Measurements from ENCODE around the gene CERT1. TPM values are rescaled to one million over a fixed set of nuclear protein-coding genes. Genes with fewer than 3 reads are reported as not detected.
A peak's percentile ranks its signal among the peaks of the same experiment; 100 is the strongest.
"Not testable (repeated sequence)": the region's sequence is repeated elsewhere in the genome, so short reads cannot be mapped to it uniquely, and the experiment has no call there.

CERT1 gene
- polyA plus RNA-seq, 6 donors from 2014 or later: 16.6 to 27.3 (median 22.1) TPM

- DNase-seq (no peak), ATAC-seq (ENCODE audit: low read depth in 2 of 2) (no peak)
- H3K4me3 Mint-ChIP-seq: no peak overlapping the region
- H3K9me3 Mint-ChIP-seq: no peaks in the 10 kb centered on the region
- H3K27me3 Mint-ChIP-seq: no peaks in the 10 kb centered on the region
- H3K4me1 Mint-ChIP-seq: peaks cover 14 to 33% (median 31%) of the 10 kb centered on the region in 3 donors
- H3K36me3 Mint-ChIP-seq: peaks cover 5 to 8% of the 10 kb centered on the region in 2 donors
- peak overlapping the region in 1 of 6 donors; percentile 74 for H3K27ac Mint-ChIP-seq
These were observed 168.6 kb downstream of the CERT1 start for GRCh38 chr5:75342836-75343235.

- H3K36me3 Mint-ChIP-seq: peaks cover 5 to 8% of the 10 kb centered on the region in 2 donors
- DNase-seq: no peak
These were observed 169.5 kb downstream of the CERT1 start for GRCh38 chr5:75341934-75342333.

GRCh38 chr5:75340714-75341478 lies 170.5 kb downstream of the CERT1 start:
- peak overlapping the region in 2 of 8 donors; percentile 19 to 35 for H3K4me3 Mint-ChIP-seq
- no peaks in the 10 kb centered on the region for H3K9me3 Mint-ChIP-seq
- peaks cover 5% of the 10 kb centered on the region in 2 donors for H3K36me3 Mint-ChIP-seq
- H3K27me3 Mint-ChIP-seq: no peaks in the 10 kb centered on the region
- H3K4me1 Mint-ChIP-seq: peaks cover 18 to 37% (median 36%) of the 10 kb centered on the region in 3 donors
- no peak for ATAC-seq (ENCODE audit: low read depth in 2 of 2)
- peak overlapping the region in 1 of 6 donors; percentile 4 for H3K27ac Mint-ChIP-seq
- DNase-seq: no peak

More at GRCh38 chr5:75341934-75342333, 169.5 kb downstream of the CERT1 start:
- H3K4me1 Mint-ChIP-seq: peaks cover 18 to 37% (median 36%) of the 10 kb centered on the region in 3 donors
- H3K9me3 Mint-ChIP-seq: no peaks in the 10 kb centered on the region
- no peak overlapping the region for H3K27ac Mint-ChIP-seq
- no peak for ATAC-seq (ENCODE audit: low read depth in 2 of 2)
- peak overlapping the region in 1 of 8 donors; percentile 19 for H3K4me3 Mint-ChIP-seq
- H3K27me3 Mint-ChIP-seq: no peaks in the 10 kb centered on the region

GRCh38 chr5:75338408-75338807 lies 173.0 kb downstream of the CERT1 start:
- DNase-seq (no peak), ATAC-seq (ENCODE audit: low read depth in 2 of 2) (no peak)
- Mint-ChIP-seq H3K36me3 (no peaks in the 10 kb centered on the region), H3K27me3 (no peaks in the 10 kb centered on the region), H3K27ac (peak overlapping the region in 4 of 6 donors; percentile 9 to 59 (median 26)), H3K4me3 (peak overlapping the region in 1 of 8 donors; percentile 16), H3K4me1 (peaks cover 18 to 37% (median 36%) of the 10 kb centered on the region in 3 donors), H3K9me3 (no peaks in the 10 kb centered on the region)

DNA sequence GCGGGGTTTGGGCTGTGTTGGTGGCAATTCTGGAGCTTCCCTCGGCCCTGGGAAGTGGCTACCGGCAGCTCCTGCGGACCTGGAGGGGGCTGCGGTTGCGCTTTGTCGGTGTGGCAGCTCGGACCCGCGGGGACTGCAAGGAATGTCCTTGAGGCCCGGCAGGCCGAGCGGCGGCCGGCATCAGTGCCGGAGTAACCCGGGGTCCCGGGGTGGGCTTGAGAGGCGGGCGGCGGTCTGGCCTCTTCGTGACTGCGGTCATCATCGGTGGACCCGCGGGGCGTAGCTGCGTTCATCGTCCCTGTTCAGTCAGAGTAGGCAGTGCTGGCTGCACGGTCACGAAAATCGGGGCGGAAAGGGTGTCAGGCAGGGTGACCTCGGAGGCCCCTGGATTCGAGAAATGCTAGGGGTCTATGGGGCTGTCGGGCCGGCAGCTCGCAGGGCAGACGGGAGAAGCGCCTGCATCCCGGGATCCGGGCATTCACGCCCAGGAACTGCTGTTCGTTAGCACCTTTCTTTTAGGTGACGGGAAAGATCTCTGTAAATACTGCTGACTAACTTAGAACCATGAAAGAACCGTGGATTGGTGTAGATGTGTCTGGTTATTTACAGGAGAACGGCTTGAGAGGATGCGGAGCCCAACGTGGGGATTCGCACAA lies 173.9 kb downstream of the CERT1 start:
- H3K9me3 Mint-ChIP-seq: no peaks in the 10 kb centered on the region
- H3K27ac Mint-ChIP-seq: peak overlapping the region in 1 of 6 donors; percentile 83
- peaks cover 18 to 37% (median 36%) of the 10 kb centered on the region in 3 donors for H3K4me1 Mint-ChIP-seq
- peak; percentile 25 for DNase-seq
- no peak for ATAC-seq (ENCODE audit: low read depth in 2 of 2)
- H3K4me3 Mint-ChIP-seq: no peak overlapping the region
- no peaks in the 10 kb centered on the region for H3K36me3 Mint-ChIP-seq
- no peaks in the 10 kb centered on the region for H3K27me3 Mint-ChIP-seq

DNA sequence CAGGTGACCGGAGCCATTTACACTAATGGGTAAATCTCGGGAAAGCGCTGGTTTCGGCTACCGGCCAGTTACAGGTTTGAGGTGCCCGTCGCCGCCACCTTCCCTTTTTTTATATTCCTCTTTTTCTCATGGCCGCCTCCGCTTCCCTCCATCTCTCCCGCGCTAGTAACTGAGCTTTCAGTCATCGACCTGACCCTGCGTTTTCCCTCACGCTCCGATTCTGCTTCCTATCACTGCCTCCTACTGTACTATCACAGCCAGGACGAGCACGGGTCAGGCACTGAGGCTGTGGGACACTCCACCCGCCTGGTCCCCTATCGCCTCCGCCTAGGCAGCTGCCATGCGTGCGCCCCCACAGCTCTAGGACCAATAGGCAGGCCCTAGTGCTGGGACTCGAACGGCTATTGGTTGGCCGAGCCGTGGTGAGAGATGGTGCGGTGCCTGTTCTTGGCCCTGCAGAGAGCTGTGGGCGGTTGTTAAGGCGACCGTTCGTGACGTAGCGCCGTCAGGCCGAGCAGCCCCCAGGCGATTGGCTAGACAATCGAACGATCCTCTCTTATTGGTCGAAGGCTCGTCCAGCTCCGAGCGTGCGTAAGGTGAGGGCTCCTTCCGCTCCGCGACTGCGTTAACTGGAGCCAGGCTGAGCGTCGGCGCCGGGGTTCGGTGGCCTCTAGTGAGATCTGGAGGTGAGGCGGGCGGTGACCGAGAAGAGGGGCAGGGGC lies 174.7 kb downstream of the CERT1 start, which contains the start of gene HMGCR:
Gene HMGCR (plus strand): TSS at position 606 of the 722 bp plus-strand sequence. CDS start 5,386 bp downstream, outside the sequence.
- ATAC-seq (ENCODE audit: low read depth in 2 of 2): peak; percentile 92 to 93
- no peak within 1 kb of the TSS for H3K4me3 Mint-ChIP-seq
- peak within 1 kb of the TSS in 1 of 6 donors; percentile 83 for H3K27ac Mint-ChIP-seq
- peaks cover 18 to 36% (median 34%) of the 10 kb centered on the region in 3 donors for H3K4me1 Mint-ChIP-seq
- no peaks in the 10 kb centered on the region for H3K9me3 Mint-ChIP-seq
- H3K27me3 Mint-ChIP-seq: peaks cover 0 to 2% (median 0%) of the 10 kb centered on the region in 3 donors
- H3K36me3 Mint-ChIP-seq: no peaks in the 10 kb centered on the region
- DNase-seq: peak; percentile 97

DNA sequence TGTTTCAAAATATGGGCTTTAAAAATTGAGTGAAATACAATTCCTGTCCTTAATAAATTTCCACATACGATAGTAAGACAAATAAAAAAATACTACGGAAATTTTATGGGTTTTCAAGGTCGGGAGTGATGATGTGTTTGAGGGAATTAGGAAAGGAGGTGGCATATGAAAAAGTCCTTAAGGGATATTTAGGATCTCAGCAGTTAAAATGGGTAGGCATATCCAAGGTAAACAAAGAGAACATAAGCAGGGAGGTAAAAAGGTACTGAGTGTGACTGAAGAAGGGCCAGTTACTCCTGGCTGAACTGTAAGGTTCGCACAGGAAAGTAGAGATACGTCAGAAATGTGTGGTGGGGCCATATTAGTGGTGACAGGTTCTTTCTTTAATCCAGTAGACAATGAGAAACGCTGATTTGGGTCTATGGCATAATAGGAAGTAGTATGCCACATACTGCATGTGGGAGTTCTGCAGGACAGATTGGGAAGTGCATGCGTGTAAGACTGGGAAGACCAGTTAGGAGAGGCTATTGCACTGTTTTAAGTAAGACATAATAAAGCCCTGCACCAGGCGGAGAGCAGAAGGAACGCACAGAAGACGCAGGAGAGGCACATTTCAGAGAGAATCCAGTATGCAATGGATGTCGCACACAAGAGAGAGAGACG lies 175.3 kb downstream of the CERT1 start:
- no peaks in the 10 kb centered on the region for H3K9me3 Mint-ChIP-seq
- peak in 1 of 2 donors; percentile 0 for ATAC-seq (ENCODE audit: low read depth in 2 of 2)
- H3K36me3 Mint-ChIP-seq: no peaks in the 10 kb centered on the region
- no peak overlapping the region for H3K4me3 Mint-ChIP-seq
- peaks cover 18 to 31% (median 27%) of the 10 kb centered on the region in 3 donors for H3K4me1 Mint-ChIP-seq
- H3K27me3 Mint-ChIP-seq: peaks cover 0 to 5% (median 0%) of the 10 kb centered on the region in 3 donors
- DNase-seq: peak; percentile 18
- no peak overlapping the region for H3K27ac Mint-ChIP-seq

DNA sequence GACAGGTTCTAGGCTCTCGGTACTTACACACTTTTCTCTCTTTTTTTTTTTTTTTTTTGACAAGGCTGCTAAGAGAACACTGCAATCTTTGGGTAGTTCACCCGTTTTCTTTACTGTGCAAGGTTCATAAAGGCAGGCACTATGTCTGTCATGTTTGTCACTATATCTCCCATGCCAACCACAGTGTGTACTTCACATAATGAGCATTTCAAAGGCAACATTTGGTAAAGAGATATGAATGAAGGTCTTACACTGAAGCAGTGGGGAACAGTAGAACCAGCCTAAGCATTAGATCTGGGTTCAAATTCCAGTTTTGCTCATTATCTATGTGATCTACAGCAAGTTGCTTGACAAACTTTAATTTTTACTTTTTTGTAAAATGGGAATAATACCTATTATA lies 175.9 kb downstream of the CERT1 start:
- Mint-ChIP-seq H3K4me3 (peak overlapping the region in 2 of 8 donors; percentile 19 to 23), H3K36me3 (no peaks in the 10 kb centered on the region), H3K27ac (no peak overlapping the region), H3K27me3 (peaks cover 0 to 8% (median 4%) of the 10 kb centered on the region in 3 donors), H3K9me3 (no peaks in the 10 kb centered on the region), H3K4me1 (peaks cover 18 to 26% (median 25%) of the 10 kb centered on the region in 3 donors)
- ATAC-seq (ENCODE audit: low read depth in 2 of 2) (no peak), DNase-seq (no peak)

GRCh38 chr5:75334413-75334812 lies 177.0 kb downstream of the CERT1 start:
- H3K4me1 Mint-ChIP-seq: peaks cover 15 to 18% (median 17%) of the 10 kb centered on the region in 3 donors
- not testable (repeated sequence) for H3K36me3 Mint-ChIP-seq; ATAC-seq (ENCODE audit: low read depth in 2 of 2); H3K9me3 Mint-ChIP-seq; DNase-seq
- H3K4me3 Mint-ChIP-seq: peak overlapping the region in 3 of 8 donors; percentile 33 to 51 (median 42)
- H3K27ac Mint-ChIP-seq: peak overlapping the region in 1 of 6 donors; percentile 20
- peaks cover 0 to 17% (median 10%) of the 10 kb centered on the region in 3 donors for H3K27me3 Mint-ChIP-seq

- H3K4me3 Mint-ChIP-seq; H3K36me3 Mint-ChIP-seq; H3K27ac Mint-ChIP-seq; H3K9me3 Mint-ChIP-seq; ATAC-seq (ENCODE audit: low read depth in 2 of 2); DNase-seq: not testable (repeated sequence)
- H3K27me3 Mint-ChIP-seq: peaks cover 4 to 17% (median 10%) of the 10 kb centered on the region in 3 donors
- H3K4me1 Mint-ChIP-seq: peaks cover 12 to 14% (median 13%) of the 10 kb centered on the region in 3 donors
These were observed 177.7 kb downstream of the CERT1 start for GRCh38 chr5:75333759-75334158.

DNA sequence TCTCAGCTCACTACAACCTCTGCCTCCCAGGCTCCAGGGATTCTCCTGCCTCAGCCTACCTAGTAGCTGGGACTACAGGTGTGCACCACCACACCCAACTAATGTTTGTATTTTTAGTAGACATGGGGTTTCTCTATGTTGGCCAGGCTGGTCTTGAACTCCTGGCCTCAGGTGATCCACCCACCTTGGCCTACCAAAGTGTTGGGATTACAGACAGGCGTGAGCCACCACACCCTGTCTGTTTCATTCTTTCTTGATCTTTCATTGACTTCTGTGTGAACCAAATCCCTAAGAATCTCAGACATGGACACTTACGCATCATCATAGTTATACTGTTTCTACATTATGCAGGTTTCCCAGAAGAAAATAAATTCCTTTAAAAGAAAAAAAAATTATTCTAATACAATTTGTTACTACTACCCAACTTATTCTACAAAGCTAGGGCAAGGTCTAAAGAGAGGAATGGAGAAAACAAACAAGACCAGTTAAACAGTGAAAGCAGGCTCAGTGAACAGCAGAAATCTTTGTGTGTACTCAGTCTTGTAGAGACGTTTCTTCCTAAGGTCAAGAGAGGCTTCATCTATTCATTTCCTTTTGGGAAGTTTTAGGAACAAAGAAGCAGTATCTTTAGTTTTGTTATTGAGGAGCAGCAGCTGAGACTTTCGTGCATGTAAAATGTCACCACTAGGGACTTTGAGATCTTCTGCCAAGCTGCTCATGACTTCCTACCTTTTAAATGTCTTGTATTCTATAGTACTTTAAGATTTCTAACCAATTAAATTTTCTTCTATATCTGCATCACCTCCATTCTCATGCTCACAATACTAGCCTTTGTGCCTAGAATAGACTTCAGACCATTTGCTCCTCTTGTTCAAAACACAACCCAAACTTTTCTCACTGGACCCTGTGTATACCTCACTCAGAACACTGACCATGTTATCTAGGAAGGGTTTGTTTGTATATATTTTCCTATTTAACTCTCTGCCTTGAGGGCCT lies 180.0 kb downstream of the CERT1 start:
- Mint-ChIP-seq H3K27me3 (peaks cover 5 to 17% (median 10%) of the 10 kb centered on the region in 3 donors), H3K9me3 (no peaks in the 10 kb centered on the region), H3K36me3 (no peaks in the 10 kb centered on the region), H3K4me1 (no peaks in the 10 kb centered on the region), H3K27ac (no peak overlapping the region), H3K4me3 (no peak overlapping the region)
- ATAC-seq (ENCODE audit: low read depth in 2 of 2) (no peak), DNase-seq (no peak)

- Mint-ChIP-seq H3K4me3 (peak overlapping the region in 1 of 8 donors; percentile 79), H3K27ac (no peak overlapping the region), H3K27me3 (peaks cover 5 to 23% (median 10%) of the 10 kb centered on the region in 3 donors), H3K9me3 (no peaks in the 10 kb centered on the region), H3K36me3 (no peaks in the 10 kb centered on the region), H3K4me1 (no peaks in the 10 kb centered on the region)
- no peak for DNase-seq
- ATAC-seq (ENCODE audit: low read depth in 2 of 2): no peak
These were observed 181.0 kb downstream of the CERT1 start for GRCh38 chr5:75330404-75330803.
